ENCODE data around the gene EXOC6B. TPM values are rescaled to one million over a fixed set of nuclear protein-coding genes. Genes with fewer than 3 reads are reported as not detected.

EXOC6B gene
- total and polyA plus RNA-seq, 11 donors = 18.4 to 192 (median 143) TPM

DNA sequence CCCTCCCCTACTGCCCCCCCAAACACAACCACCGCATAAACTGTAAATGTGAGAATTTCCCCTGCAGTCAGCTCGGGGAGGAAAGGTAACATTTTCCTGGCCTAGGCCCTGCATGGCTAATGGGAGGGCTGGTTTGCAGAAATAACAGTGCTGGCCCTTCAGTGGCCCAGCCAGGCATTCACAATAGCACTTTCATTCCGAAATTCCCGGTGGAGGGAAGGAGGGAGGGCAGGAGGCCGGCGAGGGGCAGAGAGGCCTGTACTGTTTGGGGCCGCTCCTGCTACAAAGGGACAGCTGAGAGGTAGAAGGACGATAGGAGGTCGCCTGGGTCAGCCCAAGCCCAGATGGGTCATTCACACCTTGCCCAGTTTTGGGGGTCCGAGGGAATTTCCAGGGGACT, 689.5 kb downstream of the EXOC6B start:
- TF ChIP-seq, protein P1, sequence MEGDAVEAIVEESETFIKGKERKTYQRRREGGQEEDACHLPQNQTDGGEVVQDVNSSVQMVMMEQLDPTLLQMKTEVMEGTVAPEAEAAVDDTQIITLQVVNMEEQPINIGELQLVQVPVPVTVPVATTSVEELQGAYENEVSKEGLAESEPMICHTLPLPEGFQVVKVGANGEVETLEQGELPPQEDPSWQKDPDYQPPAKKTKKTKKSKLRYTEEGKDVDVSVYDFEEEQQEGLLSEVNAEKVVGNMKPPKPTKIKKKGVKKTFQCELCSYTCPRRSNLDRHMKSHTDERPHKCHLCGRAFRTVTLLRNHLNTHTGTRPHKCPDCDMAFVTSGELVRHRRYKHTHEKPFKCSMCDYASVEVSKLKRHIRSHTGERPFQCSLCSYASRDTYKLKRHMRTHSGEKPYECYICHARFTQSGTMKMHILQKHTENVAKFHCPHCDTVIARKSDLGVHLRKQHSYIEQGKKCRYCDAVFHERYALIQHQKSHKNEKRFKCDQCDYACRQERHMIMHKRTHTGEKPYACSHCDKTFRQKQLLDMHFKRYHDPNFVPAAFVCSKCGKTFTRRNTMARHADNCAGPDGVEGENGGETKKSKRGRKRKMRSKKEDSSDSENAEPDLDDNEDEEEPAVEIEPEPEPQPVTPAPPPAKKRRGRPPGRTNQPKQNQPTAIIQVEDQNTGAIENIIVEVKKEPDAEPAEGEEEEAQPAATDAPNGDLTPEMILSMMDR (IDR thresholded peaks at IDR 0.05) = no peak
- TF ChIP-seq POLR2A (IDR thresholded peaks at IDR 0.05) = no peak

DNA sequence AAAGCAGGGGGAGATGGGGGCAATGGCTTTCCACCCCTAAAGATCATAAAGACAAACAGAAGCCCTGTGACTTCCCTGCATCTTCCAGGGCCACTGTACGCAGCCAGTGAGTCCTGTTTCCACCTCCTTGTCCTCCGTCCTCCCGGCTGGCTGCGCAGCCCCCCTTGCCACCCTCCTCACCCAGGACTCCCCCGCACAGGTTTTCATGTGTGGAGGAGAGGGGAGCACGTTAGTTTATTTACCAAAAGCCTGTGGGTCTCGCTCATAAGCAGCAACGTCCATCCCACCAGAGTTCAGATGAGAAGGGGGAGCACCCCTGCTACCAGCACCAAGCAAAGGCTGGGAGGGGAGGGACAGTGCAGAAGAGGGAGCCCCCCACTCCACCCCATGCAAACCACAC, 689.9 kb downstream of the EXOC6B start:
- H3K27me3 ChIP-seq = peaks cover 0 to 2% (median 0%) of the 10 kb centered on the region in 9 donors
- H3K4me3 ChIP-seq = no peak overlapping the region
- WGBS, 4 donors = 82 to 93% (median 86%) methylated on average over 7 to 8 of the region's 8 CpGs
- H3K9me3 ChIP-seq = no peaks in the 10 kb centered on the region
- no peak for ATAC-seq
- intact Hi-C loops (cut with DNase I) = loop anchor here in 1 of 10 donors (5.0 kb wide), 1 partner anchor 204 kb away; no protein-coding TSS in a partner anchor
- no peaks in the 10 kb centered on the region for H3K36me3 ChIP-seq
- no peak overlapping the region for H3K27ac ChIP-seq
- H3K4me1 ChIP-seq = peaks cover 7 to 22% (median 14%) of the 10 kb centered on the region in 12 donors
- no peak for TF ChIP-seq POLR2A (IDR thresholded peaks at IDR 0.05)
- TF ChIP-seq, protein P1 (IDR thresholded peaks at IDR 0.05) = no peak
- DNase-seq = peak in 2 of 5 donors; percentile 8 to 22

More for the DNA sequence above, 689.5 kb downstream of the EXOC6B start:
- Histone ChIP-seq H3K27ac (no peak overlapping the region), H3K9me3 (no peaks in the 10 kb centered on the region), H3K4me3 (no peak overlapping the region), H3K36me3 (no peaks in the 10 kb centered on the region), H3K27me3 (no peaks in the 10 kb centered on the region), H3K4me1 (peaks cover 7 to 22% (median 14%) of the 10 kb centered on the region in 12 donors)
- ATAC-seq (no peak), DNase-seq (peak in 2 of 5 donors; percentile 7 to 33)
- WGBS, 4 donors = 74 to 80% (median 78%) methylated on average over 10 of the region's 10 CpGs
- intact Hi-C loops (cut with DNase I) = loop anchor here in 1 of 10 donors (5.0 kb wide), 1 partner anchor 204 kb away; no protein-coding TSS in a partner anchor

DNA sequence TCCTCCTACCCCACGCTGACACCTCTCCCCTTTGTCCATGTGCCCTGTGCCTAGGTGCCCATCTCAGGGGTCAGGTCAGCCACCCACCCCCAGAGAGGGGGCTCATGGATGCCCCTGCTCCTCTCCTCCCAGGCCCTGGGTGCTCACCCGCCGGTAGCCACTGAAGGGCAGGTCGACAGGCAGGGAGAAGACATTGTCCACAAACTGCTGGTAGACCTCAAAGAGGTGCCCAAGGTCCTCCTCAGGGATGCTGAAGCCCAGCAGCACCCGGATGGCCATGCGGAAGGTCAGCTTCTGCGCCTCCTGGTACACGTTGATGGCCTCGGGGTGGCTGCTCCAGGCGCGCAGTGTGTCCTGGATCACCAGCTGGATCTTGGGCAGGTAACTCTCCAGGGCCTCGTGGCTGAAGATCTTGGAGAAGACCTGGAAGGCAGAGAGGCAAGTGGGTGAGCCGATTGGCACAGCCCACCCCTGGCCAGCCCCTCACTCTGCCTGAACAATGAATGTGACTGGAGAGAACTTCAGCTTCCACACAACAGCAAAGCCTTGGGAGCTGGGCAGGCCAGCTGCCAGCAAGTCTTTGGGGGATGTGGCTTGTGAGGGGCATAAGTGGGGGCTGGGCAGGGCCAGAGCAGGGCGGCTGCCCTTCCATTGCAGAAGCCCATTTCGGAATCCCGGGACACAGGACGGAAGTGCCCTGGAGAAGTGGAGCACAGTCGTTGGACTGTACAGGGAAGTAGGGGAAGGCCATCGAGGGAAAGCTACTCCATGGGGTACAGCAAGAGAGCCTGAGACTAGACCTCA, 690.6 kb downstream of the EXOC6B start:
- Histone ChIP-seq H3K27ac (no peak overlapping the region), H3K4me1 (peaks cover 7 to 22% (median 14%) of the 10 kb centered on the region in 12 donors), H3K36me3 (no peaks in the 10 kb centered on the region), H3K4me3 (no peak overlapping the region), H3K9me3 (no peaks in the 10 kb centered on the region), H3K27me3 (peaks cover 0 to 4% (median 0%) of the 10 kb centered on the region in 9 donors)
- intact Hi-C loops (cut with DNase I) = loop anchor here in 1 of 10 donors (5.0 kb wide), 1 partner anchor 203 kb away; no protein-coding TSS in a partner anchor
- no peak for ATAC-seq
- WGBS, 4 donors = 90 to 97% (median 93%) methylated on average over 16 to 19 of the region's 19 CpGs
- TF ChIP-seq, protein P1 (IDR thresholded peaks at IDR 0.05) = no peak
- no peak for TF ChIP-seq POLR2A (IDR thresholded peaks at IDR 0.05)
- peak in 2 of 5 donors; percentile 9 to 40 for DNase-seq

DNA sequence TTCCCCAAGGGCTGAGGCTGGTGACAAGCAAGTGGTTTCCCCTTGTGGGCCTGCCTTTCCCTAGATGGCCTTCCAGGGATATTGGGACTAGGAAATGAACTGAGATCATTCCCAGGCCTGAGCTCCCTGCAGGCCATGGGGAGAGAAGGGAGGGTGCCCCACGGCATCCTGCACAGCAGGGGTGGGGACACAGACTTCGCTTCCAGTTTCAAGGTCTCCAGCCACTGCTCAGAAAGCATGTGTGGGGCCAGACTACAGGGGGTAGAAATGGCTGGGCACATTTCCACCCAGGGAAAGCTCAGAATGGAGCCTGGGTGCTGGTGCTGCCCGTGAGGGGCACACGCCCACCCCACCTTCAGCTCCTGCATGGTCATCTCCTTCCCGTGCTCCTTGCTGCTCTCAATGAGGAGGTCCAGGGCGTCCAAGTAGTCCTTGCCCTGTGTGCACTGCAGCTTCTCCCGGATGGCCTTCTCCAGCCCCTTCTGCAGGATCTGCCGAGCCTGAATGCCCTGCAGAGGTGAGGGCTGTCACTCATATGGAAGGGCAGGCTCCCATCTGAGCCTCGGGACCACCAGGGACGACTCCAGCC, 691.3 kb downstream of the EXOC6B start:
- H3K27ac ChIP-seq = no peak overlapping the region
- ATAC-seq (no peak), DNase-seq (peak in 1 of 5 donors; percentile 40)
- TF ChIP-seq, protein P1 (IDR thresholded peaks at IDR 0.05) = no peak
- no peak for TF ChIP-seq POLR2A (IDR thresholded peaks at IDR 0.05)
- H3K4me3 ChIP-seq = no peak overlapping the region
- 90 to 96% (median 91%) methylated on average over 6 to 10 of the region's 10 CpGs for WGBS, 4 donors
- peaks cover 0 to 4% (median 0%) of the 10 kb centered on the region in 9 donors for H3K27me3 ChIP-seq
- peaks cover 7 to 22% (median 14%) of the 10 kb centered on the region in 12 donors for H3K4me1 ChIP-seq
- no peaks in the 10 kb centered on the region for H3K9me3 ChIP-seq
- intact Hi-C loops (cut with DNase I) = no loop called here
- no peaks in the 10 kb centered on the region for H3K36me3 ChIP-seq

Data from heart left ventricle (tissue), 16 donors.